Hematopoietic multipotent progenitor cell treated with erythropoietin and hydrocortisone succinate and interleukin-3 and kit ligand, for 4 days (in vitro differentiated cells): ENCODE data around the gene ANKRD30B.
"Not testable (repeated sequence)": the region's sequence is repeated elsewhere in the genome, so short reads cannot be mapped to it uniquely, and the experiment has no call there.

Source experiments
- DNase-seq: peaks from one replicate; pipeline ENCODE4 v3.0.0-alpha.2; 2015

ANKRD30B gene

DNA sequence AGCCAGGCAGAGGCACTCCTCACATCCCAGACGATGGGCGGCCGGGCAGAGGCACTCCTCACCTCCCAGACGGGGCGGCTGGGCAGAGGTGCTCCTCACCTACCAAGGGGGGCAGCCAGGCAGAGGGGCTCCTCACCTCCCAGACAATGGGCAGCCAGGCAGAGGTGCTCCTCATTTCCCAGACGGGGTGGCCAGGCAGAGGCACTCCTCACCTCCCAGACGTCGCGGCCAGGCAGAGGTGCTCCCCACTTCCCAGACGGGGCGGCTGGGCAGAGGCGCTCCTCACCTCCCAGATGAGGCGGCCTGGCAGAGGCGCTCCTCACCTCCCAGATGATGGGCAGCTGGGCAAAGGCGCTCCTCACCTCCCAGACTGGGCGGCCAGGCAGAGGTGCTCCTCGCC is 107.7 kb downstream of the ANKRD30B start:
- DNase-seq: not testable (repeated sequence)

- DNase-seq: not testable (repeated sequence)
These were observed 108.3 kb downstream of the ANKRD30B start for GRCh38 chr18:14856256-14856655.

- DNase-seq: not testable (repeated sequence)
These were observed 110.5 kb downstream of the ANKRD30B start for GRCh38 chr18:14858514-14858913.

GRCh38 chr18:14859995-14860394 is 112.0 kb downstream of the ANKRD30B start:
- not testable (repeated sequence) for DNase-seq

GRCh38 chr18:14866426-14866825 is 118.5 kb downstream of the ANKRD30B start:
- DNase-seq: not testable (repeated sequence)

DNA sequence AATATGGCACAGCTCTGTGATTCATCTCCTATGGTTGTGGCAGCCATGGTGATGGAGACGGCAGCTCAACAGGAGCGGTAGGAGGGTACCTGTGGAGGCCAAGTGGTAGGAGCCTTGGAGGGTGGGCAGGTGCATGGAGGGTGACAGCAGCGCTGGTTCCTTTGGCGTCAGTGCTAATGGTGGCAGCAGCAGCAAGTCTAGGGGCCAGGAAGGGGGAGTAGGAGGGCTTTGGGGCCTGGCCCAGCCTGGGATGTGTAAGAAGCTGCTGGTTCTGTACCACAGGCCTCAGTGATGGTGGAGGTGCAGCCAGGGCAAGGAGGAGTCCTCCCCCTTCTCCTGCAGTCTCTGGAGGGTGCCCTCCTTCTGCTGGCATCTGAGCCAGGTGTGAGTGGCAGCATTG is 120.0 kb downstream of the ANKRD30B start:
- not testable (repeated sequence) for DNase-seq

- not testable (repeated sequence) for DNase-seq
These were observed 120.9 kb downstream of the ANKRD30B start for GRCh38 chr18:14868825-14869224.

GRCh38 chr18:14878826-14879225 is 130.9 kb downstream of the ANKRD30B start:
- DNase-seq: not testable (repeated sequence)

DNA sequence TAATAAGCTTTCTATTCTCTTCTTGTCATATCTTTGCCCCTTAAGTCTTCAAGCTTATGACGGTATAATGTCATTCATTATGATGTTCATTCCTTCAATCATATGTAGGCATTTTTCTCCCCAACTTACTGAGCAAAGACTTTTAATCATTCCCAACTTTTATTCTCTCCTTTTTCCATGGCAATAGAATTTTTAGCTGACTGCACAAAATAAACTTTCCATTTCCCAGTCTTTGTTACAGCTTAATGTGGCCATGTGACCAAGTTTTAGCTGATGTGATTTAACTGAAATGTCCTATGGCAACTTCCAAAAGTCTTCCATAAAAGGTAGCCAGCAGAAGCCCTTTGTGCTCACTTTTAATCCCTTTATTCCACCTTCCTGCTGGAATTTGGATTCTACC is 152.5 kb downstream of the ANKRD30B start:
- no peak for DNase-seq
